Upper lobe of left lung (tissue), 4 donors: ENCODE data around the gene TJP2.

Experiments used
- EP300 ChIP-seq, 4 donors: sonication (generic); formaldehyde crosslinking; IDR thresholded peaks; one replicate each; pipeline ENCODE4 v1.5.1; 2017; ENCODE audit warnings: antibody characterized with exemption in 4 of 4, control low read depth in 2 of 4
- TF ChIP-seq, protein P1 (sequence below), 6 experiments: fragments of 450-650 bp in 4 of 6; fragments of 200-600 bp in 2 of 6; sonication (generic) in 2 of 6; IDR thresholded peaks; one replicate each; pipeline ENCODE4 v1.5.1; 2016 to 2019; ENCODE audit warnings: antibody characterized with exemption in 6 of 6

DNA sequence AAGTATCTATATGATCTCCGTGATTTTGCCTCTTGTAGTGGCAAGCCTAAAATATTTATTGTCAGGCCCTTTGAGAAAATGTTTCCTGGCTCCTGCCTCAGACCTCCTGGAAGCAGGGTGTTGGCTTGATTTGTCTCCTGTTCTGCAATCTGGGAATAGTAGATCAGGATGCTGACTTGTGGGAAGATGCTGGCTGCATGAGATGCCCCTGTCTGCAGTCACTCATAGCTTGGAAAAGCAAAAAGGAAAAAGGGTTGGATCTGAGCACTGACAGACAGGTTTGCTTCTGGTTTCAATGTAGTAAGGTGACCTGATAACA is 16.7 kb downstream of the TJP2 start:
- TF ChIP-seq, protein P1, sequence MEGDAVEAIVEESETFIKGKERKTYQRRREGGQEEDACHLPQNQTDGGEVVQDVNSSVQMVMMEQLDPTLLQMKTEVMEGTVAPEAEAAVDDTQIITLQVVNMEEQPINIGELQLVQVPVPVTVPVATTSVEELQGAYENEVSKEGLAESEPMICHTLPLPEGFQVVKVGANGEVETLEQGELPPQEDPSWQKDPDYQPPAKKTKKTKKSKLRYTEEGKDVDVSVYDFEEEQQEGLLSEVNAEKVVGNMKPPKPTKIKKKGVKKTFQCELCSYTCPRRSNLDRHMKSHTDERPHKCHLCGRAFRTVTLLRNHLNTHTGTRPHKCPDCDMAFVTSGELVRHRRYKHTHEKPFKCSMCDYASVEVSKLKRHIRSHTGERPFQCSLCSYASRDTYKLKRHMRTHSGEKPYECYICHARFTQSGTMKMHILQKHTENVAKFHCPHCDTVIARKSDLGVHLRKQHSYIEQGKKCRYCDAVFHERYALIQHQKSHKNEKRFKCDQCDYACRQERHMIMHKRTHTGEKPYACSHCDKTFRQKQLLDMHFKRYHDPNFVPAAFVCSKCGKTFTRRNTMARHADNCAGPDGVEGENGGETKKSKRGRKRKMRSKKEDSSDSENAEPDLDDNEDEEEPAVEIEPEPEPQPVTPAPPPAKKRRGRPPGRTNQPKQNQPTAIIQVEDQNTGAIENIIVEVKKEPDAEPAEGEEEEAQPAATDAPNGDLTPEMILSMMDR (IDR thresholded peaks at IDR 0.05) = no peak
- TF ChIP-seq EP300 (IDR thresholded peaks at IDR 0.05) = no peak
